Vagina (tissue), 2 donors: ENCODE data around the gene MYPOP.

Source experiments
- CTCF ChIP-seq, 3 experiments: fragments of 450-650 bp in 2 of 3; fragments of 200-600 bp in 1 of 3; sonication (generic) in 1 of 3; IDR thresholded peaks; one replicate each; pipeline ENCODE4 v1.5.1; 2017 to 2019; ENCODE audit warnings: antibody characterized with exemption in 3 of 3, mild to moderate bottlenecking in 2 of 3, moderate library complexity in 2 of 3
- POLR2AphosphoS5 ChIP-seq, 2 donors: sonication (generic); formaldehyde crosslinking; IDR thresholded peaks; one replicate each; pipeline ENCODE4 v1.9.0; 2017; ENCODE audit warnings: antibody characterized with exemption in 2 of 2, mild to moderate bottlenecking in 2 of 2, low read depth in 1 of 2; ENCODE audit not compliant: insufficient read depth in 1 of 2

- no peak for TF ChIP-seq CTCF (IDR thresholded peaks at IDR 0.05)
- no peak for TF ChIP-seq POLR2AphosphoS5 (IDR thresholded peaks at IDR 0.05; ENCODE audit: insufficient read depth in 1 of 2, low read depth in 1 of 2)
These were observed 26.8 kb upstream of the MYPOP start for GRCh38 chr19:45929247-45929646.
